NCI-H187 (cell line): ENCODE results near the gene DPH6.
"Not testable (repeated sequence)": the region's sequence is repeated elsewhere in the genome, so short reads cannot be mapped to it uniquely, and the experiment has no call there.

ENCODE experiments used
- DNase-seq, 2 experiments: peaks; one replicate each; lab custom pipeline; 2025; lab: John Stamatoyannopoulos, UW

The DPH6 gene

DNA sequence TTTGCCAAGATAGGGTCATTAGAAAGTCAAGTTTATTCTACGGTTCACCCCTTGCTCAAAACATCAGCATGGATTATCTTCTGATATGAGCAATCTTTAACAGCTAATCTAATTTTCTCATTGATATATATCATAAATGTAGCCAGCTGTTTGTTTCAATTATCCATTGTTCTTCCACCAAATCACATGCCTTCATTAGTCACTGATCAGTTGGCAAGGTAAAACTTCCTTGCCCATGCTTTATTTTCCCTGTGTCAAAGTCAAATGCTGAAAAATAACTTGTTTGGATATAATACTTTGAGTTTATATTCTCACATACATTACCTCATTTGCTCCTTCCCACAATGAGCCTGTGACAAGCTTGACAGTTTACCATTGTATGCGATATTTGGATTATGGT is 60.6 kb downstream of the DPH6 start:
- no peak for DNase-seq

DNA sequence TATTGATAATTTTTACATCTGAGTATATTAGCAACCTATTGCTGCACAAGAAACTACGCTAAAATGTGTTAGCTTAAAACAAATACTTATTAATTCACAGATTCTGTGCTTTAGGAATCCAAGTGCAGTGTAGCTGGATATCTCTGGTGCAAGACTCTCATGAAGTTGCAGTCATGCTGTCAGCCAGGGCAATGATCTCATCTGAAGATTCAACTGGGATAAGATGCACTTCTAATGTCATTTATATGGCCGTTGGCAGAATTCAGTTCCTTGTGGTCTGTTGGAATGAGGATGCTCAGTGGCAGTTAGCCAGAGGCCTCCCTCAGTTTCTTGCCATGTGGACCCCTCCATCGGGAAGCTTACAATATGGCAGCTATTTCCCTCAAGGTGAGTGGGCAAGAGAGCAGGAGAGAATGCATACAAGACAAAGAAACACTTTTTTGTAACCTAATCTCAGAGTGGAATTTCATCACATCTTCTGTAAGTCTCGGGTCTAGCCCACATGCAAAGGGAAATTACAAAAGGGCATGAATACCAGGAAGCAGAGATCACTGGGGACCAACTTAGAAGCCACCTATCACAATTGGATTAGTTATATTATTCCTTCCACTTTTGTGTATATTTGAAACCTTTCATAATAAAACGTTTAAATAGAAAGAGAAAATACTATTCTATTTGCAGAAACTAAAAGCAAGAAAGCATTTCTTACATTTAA is 61.6 kb downstream of the DPH6 start:
- no peak for DNase-seq

DNA sequence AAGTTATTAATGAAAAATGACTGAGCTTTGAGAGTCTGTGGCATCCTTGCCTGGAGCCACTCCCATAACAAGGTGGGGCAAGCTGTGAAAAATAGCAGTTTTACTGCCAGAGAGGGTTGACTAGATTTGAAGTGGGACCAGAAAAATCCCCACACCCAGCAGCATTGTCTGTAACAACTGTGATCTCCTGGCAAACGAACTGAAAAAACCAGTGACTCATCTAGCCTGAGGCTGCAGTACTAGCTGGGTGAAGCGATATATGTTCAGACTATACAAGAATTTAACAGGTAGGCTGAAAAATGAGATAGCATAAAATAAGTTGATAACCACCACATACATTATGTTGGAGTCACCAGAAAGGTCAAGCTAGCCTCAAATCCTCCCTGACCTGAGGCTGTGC is 64.0 kb downstream of the DPH6 start:
- no peak for DNase-seq

DNA sequence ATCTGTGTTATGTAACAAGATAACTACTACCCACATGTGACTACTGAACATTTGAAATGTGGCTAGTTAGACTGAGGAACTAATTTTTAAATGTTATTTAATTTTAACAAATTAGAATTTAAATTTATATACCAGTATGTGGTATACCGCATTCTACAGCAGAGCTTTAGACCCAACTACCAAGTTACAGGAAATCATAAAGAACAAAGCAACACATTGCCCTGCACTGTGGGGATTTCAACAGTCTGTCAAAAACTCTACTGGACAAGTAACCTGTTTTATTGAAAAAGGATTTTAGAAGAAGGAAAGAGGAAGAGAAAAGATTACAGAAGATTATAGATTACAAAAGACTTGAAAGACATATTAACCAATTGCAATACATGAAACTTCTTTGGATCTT is 64.9 kb downstream of the DPH6 start:
- DNase-seq: no peak

DNA sequence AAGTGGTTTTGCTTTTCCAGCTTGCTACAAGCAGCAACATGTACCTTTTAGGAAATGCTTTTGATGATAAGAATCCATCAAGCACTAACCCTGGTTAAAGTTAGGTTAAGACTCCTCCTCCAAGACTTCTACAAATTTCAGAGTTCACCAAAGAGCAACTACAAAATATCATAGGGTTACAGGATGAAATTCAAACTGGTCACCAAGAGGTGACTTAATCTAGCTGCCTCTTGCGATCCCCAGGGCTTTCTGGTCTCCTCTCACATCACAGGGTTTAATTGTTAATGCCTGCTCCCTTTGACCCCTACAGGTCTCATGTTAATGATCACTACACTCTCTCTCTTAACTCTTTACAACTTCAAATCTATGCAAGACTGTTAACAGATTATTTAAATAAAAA is 66.5 kb downstream of the DPH6 start:
- no peak for DNase-seq

DNA sequence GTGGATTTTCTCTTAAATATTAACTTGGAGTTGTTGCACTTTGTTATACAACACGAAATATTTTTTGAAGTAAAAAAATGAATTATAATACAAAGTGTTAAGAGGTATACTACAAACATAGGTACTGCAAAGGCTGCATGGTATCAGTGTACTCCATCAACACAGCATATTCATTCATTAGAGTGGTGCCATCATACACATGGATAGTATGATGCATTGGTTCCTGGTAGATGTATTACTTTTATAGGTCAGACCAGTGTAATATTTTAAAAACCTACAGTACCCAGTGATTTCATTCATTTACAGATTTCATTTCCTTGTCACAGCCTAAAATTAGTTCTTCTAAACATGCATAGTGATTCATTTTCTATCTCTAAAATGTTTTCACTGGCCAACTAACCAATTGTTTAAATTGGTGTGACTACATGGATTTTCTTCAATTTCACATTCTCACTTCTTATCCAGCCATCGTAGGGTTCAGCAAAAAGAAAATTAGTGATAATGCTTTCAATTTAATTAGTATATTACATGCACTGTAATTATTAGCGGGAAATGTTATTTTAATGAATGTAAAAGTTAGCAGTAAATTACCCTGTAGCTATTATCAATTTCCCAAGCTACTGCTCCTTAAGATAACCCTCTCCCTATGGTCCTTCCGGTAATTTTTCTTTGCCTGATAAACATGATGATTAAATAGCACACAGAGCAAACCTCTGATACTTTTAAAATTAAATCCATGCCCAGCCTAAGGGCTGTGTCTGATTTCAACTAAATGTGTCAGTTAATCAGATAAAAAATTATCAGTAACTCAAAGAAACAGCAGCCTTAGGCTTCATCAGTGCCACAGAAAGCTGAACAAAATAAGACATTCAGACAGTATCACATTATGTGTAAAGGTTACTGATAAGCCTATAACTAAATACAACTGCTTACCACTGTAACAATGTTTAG is 68.4 kb downstream of the DPH6 start:
- DNase-seq: no peak

DNA sequence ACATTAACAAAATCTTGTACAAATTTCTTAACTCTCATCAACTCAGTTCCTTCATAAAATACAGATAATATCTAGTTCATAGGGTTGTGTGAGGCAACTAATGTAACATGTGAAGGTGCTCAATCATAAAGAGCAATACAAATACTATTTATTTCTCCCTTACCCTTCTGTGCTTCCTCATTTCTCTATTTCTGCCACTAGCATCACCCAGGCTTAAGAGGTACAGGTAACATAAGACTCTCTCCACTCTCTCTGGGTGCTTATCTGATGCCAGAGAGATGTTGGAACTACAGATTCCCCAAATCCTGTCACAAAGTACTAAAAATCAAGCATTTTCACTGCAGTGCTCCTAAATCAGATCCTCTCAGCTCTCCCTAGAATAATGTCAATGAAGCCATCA is 74.9 kb downstream of the DPH6 start:
- DNase-seq: no peak

DNA sequence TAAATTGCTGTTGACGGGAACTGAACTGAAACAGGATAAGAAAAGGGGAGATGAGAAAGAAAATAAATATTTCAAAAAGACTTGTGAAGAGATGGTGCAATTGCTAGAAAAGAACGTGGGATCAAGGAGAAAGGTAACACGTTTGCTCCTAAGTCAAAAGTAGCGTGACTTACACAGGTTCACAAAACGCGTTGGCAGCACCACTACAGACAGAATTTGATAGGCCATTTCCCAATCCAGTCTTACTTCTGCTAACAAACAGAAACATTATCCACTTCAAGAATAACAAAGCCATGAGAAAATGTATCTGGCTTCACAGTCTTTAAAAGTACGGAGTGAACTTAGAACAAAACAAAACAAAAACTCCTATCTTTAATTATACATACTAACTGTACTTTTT is 75.5 kb downstream of the DPH6 start:
- no peak for DNase-seq

DNA sequence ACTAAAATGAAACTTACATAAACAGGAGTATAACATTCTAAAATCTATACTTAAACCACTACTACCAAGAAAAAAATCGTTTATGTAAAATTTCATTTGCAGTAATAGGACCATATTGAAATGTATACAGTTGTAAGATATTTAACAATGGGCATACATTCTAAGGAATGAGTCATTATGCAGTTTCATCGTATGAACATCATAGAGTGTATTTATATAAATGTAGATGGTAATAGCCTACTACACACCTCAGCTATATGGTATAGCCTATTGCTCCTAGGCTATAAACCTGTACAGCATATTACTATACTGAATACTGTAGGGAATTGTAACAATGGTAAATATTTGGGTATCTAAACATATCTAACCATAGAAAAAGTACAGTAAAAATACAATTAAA is 79.5 kb downstream of the DPH6 start:
- DNase-seq: no peak

DNA sequence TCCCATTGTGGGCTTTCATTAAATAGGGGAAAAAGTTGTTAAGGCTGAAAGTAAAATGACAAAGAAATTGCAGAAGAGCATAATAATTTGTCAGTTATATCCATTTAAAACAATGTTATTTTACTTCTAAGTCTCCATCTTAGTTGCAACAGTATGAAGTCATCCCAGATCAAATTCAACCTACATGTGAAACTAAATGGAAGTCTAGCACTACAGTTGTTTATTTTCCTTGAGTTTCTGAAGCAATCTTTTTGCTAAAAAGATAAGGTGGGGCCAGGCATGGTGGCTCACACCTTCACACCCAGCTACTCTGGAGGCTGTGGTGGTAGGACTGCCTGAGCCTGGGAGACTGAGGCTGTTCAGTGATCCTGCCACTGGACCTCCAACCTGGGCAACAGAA is 80.2 kb downstream of the DPH6 start:
- no peak for DNase-seq

DNA sequence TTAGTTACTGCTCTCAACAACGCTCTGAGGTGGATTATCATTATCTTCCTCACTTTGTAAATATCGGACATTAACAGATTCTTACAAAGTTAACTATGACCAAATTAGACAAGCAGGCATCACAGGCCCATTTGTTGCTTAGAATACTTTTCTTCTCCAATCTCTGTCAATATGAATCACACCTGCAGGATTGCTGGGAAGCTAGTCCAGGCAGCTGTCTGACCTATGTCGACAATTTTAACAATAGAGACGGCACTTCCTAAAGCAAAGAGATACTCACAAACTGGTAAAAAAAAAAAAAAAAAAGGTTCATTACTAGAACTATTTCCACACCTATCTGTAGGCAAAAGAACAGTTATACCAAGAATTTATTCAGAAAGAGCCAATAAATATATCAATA is 85.3 kb downstream of the DPH6 start:
- DNase-seq: no peak

DNA sequence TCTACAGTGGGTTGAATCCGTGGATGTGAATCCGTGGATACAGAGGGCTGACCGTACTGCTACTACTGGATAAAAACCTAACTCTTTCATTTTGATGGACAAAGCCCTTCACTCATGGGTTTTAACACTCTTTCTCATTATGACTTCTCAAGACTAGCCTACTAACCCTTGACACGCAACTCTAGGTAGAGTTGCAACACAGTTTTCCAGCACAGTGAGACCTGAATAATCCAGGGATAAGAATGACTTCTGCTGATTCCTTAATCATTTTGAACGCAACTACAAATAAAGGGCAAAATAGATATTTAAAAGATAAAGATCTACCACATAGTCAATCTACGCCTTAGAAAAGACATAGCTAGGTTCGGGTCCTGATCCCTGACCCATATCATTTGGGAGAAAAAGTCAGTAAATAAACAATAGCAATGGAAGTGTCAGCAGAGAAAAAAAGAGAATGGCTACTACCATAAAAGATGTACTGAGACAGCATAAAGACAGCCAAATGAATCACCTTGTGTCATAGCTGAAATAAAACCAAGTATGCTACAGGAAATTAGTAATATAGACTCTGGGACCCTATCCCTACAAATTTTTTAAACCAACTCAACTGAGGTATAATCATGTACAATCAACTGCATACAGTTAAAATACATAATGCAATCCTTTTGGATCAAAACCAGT is 87.6 kb downstream of the DPH6 start:
- DNase-seq: no peak

DNA sequence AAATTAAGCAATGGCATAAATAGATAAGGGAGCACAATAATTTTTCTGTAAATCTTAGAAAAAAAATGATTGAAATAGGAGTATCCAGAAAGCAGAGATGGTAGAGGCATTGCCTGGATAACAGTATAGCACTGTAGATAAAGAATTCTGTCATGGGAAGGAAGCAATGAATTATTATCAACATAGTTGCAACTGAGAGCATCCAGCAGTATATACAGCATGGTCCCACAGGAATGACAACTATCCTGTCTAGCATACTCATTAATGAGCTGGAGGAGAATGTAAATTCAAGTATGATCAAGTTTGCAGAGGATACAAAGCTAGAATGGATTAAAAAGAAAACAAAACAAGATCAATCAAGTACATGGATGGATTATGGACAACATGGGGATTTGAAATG is 90.8 kb downstream of the DPH6 start:
- no peak for DNase-seq

DNA sequence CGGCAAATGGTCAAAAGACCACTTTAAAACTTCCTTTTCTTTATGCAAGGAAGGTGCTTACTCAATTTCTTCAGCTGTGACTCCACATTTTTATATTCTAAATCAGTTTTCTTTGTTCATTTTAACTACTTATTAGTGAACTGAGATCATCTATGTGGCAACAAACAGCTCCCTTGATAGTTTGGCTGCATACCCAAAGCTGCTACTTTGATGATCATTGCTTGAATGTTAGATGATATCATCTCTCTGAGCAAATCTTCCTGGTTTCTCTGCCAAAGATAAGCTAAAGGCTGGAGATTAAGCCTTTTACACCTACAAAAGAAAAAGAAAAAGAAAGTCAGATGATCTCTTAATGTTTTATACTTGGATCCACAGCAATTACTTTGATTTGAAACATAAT is 95.5 kb downstream of the DPH6 start:
- DNase-seq: no peak

DNA sequence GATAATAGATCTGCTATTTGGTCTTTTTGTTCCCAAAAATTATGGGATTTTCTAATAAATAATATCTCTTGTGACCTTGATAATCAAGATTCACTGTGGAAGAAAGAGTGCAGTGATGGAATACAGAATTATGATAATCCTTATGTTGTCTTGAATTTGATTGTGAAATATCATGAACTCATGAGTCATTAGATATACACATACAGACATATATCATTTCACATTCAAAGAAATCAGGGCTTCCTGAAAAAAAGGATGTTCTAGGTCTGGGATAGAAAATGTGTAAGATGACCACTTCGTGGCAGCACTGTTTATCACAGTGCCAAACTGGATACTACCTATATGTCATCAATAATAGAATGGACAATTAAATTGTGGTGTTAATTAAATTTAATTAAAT is 97.7 kb downstream of the DPH6 start:
- DNase-seq: no peak

DNA sequence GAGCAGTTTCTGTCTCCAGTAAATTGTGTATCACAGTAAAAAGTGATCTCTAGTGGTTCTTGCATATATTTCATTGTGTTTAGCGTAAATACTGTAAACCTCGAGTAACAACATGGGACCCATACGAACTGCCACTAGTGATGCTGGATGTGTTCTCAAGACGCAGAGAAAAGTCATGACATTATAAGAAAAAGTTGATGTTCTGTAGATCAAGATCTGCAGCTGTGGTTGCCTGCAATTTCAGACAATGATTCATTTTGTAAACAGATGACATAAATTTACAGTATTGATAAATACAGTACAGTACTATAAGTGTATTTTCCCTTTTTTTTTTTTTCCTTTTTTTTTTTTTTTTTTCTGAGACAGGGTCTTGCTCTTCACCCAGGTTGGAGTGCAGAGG is 100.1 kb downstream of the DPH6 start:
- no peak for DNase-seq

DNA sequence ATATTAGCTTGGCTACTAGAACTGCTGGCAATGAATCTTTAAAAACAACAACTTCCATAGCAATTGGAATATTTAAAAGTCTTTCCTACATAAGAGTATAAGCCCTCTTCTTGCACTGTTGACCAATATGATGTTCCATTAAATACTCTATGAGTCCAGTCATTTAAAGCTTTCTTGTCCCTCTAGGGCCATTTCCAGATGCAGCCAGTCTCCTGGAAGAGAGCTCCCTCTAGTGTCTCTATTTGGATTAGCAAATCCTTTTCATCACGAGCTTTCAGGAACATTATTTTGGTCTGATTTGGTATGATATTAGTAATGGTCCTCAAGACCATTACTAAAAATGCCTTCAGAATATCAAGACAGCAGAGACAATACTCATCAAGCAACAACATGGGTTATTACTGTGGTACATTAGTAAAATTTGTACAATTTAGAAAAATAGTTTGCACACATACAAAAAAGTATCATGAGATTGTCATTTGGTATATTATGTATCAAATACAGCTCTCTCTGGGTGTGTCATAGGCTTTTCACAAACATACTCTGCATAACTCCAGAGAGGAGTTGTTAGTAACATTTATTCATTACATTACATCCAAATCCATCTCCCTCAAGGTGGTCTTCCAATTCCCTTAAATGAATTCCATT is 101.3 kb downstream of the DPH6 start:
- no peak for DNase-seq

DNA sequence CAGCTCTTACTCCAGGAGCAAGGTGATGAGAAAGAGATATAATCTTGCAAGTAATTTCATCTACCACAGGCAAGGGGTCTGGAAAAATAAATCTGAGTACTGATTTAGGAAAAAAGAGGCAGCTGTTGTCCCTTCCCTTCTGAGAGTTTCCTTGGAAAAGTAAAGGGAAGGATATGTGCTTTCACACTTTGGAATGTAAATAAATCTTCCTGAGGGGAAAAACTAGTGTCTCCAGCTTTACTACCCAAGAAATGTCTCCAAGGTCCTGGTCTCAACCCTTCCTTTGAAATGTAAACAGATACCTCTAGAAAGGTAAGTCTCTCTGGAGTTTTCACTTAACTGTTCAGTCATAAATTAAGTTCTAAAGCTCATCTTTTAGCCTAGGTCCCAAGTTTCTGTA is 102.6 kb downstream of the DPH6 start:
- DNase-seq: no peak

DNA sequence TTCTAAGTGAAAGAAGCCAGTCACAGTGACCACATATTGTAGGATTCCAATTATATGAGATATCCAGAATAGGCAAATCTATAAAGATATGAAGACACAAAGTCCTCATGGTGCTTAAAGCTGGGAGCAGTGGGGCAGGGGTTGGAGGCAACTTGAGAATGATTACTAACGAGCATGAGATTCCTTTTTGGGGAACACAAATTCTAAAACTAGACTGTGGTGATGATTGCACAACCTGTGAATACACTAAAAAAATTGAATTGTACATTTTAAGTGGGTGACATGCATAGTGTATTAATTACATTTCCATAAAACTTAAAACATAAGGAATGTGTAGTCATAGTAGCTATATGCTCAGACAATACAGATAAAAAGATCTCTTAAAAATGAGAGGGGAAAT is 103.2 kb downstream of the DPH6 start:
- DNase-seq: no peak

DNA sequence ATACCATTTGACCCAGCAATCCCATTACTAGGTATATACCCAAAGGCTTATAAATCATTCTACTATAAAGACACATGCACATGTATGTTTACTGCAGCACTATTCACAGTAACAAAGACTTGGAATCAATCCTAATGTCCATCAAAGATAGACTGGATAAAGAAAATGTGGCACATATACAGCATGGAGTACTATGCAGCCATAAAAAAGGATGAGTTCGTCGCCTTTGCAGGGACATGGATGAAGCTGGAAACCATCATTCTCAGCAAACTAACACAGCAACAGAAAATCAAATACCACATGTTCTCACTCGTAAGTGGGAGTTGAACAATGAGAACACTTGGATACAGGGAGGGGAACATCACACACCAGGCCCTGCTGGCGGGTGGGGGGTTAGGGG is 104.7 kb downstream of the DPH6 start:
- DNase-seq: not testable (repeated sequence)

DNA sequence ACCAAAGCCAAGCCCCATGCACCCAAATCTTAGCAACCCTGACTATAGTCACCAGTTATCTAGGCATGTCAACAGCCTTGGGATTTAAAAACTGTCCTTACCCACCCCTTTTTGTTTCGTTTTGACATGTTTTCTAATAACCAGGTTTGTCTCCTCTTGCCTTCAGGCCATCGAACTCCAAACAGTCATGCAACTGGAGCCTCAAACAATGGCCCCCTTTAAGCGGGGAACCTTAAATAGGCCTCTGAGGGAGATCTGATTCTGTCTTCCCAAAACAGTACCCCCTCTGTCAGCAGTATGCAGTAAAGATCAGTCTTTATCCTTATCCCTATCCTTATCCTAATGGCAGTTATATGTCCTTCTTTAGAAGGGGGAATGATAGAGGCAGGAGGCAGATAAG is 105.7 kb downstream of the DPH6 start:
- DNase-seq: no peak

DNA sequence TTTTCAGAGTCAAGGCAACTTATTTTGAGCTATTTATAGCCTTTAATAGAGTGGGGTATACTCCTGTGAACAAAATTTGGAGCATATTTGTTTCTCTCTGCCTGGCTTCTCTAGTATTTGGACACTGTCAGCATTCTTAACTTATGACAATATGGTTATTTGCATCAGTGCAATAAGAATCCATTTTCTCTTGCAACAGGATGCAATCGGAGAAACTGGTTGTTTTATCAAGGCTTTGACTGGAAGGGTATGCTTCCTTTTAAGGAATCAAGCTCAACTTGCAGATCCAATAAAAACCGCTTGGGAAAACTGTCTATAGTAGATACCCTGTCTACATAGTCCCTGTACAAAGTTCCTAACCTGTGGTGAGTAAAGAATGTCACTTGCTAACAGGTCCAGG is 106.7 kb downstream of the DPH6 start:
- no peak for DNase-seq
